WTC11 (cell line): Measurements from ENCODE around the gene OPN4. TPM values are rescaled to one million over a fixed set of nuclear protein-coding genes. Genes with fewer than 3 reads are reported as not detected.

Experiments
- ATAC-seq: fragments of 200-7000 bp; cut with Tn5 transposase; 2 replicates; pipeline ENCODE4 v1.10.0; 2021; ENCODE audit warnings: mild to moderate bottlenecking, moderate library complexity
- CTCF ChIA-PET: fragments of 300-600 bp; sonication (Branson Sonifier 250); formaldehyde crosslinking; loops from one replicate; lab custom pipeline; 2021; ENCODE audit warnings: antibody characterized with exemption; lab: Charles Lee
- POLR2A ChIA-PET: fragments of 350-600 bp; sonication (Branson Sonifier 250); formaldehyde crosslinking; loops from one replicate; lab custom pipeline; 2021; ENCODE audit warnings: antibody characterized with exemption; lab: Charles Lee
- DNase-seq: peaks from one replicate; pipeline ENCODE4 v3.0.0; 2021; ENCODE audit warnings: low spot score
- H3K27ac Mint-ChIP-seq: 2 replicates; pipeline ENCODE4 v1.8.0; 2021; ENCODE audit warnings: mixed read lengths
- H3K27me3 Mint-ChIP-seq: 2 replicates; pipeline ENCODE4 v1.8.0; 2021; ENCODE audit warnings: low read depth, mild to moderate bottlenecking, moderate library complexity, mixed read lengths
- H3K36me3 Mint-ChIP-seq: 2 replicates; pipeline ENCODE4 v1.8.0; 2021; ENCODE audit warnings: mixed read lengths
- H3K4me1 Mint-ChIP-seq: 2 replicates; pipeline ENCODE4 v1.8.0; 2022; ENCODE audit warnings: mixed read lengths
- H3K4me3 Mint-ChIP-seq: 2 replicates; pipeline ENCODE4 v1.8.0; 2021; ENCODE audit warnings: mild to moderate bottlenecking, moderate library complexity, mixed read lengths
- H3K9me3 Mint-ChIP-seq: 2 replicates; pipeline ENCODE4 v1.8.0; 2021; ENCODE audit warnings: mixed read lengths
- ATF1 ChIP-seq: sonication (generic); formaldehyde crosslinking; IDR thresholded peaks from 2 replicates; pipeline ENCODE4 v1.8.1; 2023; ENCODE audit warnings: mild to moderate bottlenecking, moderate library complexity, missing genetic modification reagents
- ATF2 ChIP-seq: sonication (generic); formaldehyde crosslinking; IDR thresholded peaks from 2 replicates; pipeline ENCODE4 v1.8.1; 2022; ENCODE audit warnings: low read depth, missing genetic modification reagents, borderline replicate concordance
- ATF6 ChIP-seq: sonication (generic); formaldehyde crosslinking; IDR thresholded peaks from 2 replicates; pipeline ENCODE4 v1.8.1; 2023; ENCODE audit warnings: mild to moderate bottlenecking, missing genetic modification reagents
- ELF4 ChIP-seq: sonication (generic); formaldehyde crosslinking; IDR thresholded peaks from 2 replicates; pipeline ENCODE4 v1.8.1; 2022; ENCODE audit warnings: low read depth, mild to moderate bottlenecking, moderate library complexity, missing genetic modification reagents
- GRHL2 ChIP-seq: fragments of 250-450 bp; sonication (Bioruptor Pico); IDR thresholded peaks from 2 replicates; pipeline ENCODE4 v1.8.0; 2022; ENCODE audit warnings: mild to moderate bottlenecking, moderate library complexity; ENCODE audit not compliant: insufficient replicate concordance, severe bottlenecking
- GTF2I ChIP-seq: fragments of 250-450 bp; sonication (Bioruptor Pico); conservative IDR thresholded peaks from 2 replicates; pipeline ENCODE4 v1.4.0; 2021; ENCODE audit warnings: mild to moderate bottlenecking
- HMGA2 ChIP-seq: fragments of 250-450 bp; sonication (Bioruptor Pico); IDR thresholded peaks from 2 replicates; pipeline ENCODE4 v1.4.0; 2021; ENCODE audit warnings: mild to moderate bottlenecking, moderate library complexity
- HMGXB4 ChIP-seq: sonication (generic); formaldehyde crosslinking; IDR thresholded peaks from 2 replicates; pipeline ENCODE4 v1.8.1; 2023; ENCODE audit warnings: mild to moderate bottlenecking, moderate library complexity, missing genetic modification reagents
- NFE2L1 ChIP-seq: sonication (generic); formaldehyde crosslinking; IDR thresholded peaks from 2 replicates; pipeline ENCODE4 v1.8.1; 2023; ENCODE audit warnings: missing genetic modification reagents
- NFYB ChIP-seq: sonication (generic); formaldehyde crosslinking; conservative IDR thresholded peaks from 2 replicates; pipeline ENCODE4 v1.8.0; 2022; ENCODE audit warnings: low read depth, missing genetic modification reagents
- PRDM15 ChIP-seq: sonication (generic); formaldehyde crosslinking; IDR thresholded peaks from 2 replicates; pipeline ENCODE4 v1.8.0; 2022; ENCODE audit warnings: missing genetic modification reagents
- RORB ChIP-seq: fragments of 250-450 bp; sonication (Bioruptor Pico); IDR thresholded peaks from 2 replicates; pipeline ENCODE4 v1.9.0; 2021; ENCODE audit warnings: mild to moderate bottlenecking
- SMAD4 ChIP-seq: sonication (generic); formaldehyde crosslinking; IDR thresholded peaks from 2 replicates; pipeline ENCODE4 v1.8.0; 2022; ENCODE audit warnings: mild to moderate bottlenecking, missing genetic modification reagents
- SP1 ChIP-seq: sonication (generic); formaldehyde crosslinking; conservative IDR thresholded peaks from 2 replicates; pipeline ENCODE4 v1.8.1; 2022; ENCODE audit warnings: missing genetic modification reagents
- ZBTB21 ChIP-seq: sonication (generic); formaldehyde crosslinking; IDR thresholded peaks from 2 replicates; pipeline ENCODE4 v1.8.1; 2023; ENCODE audit warnings: mild to moderate bottlenecking, missing genetic modification reagents, borderline replicate concordance
- ZBTB43 ChIP-seq: sonication (generic); formaldehyde crosslinking; IDR thresholded peaks from 2 replicates; pipeline ENCODE4 v1.8.1; 2023; ENCODE audit warnings: mild to moderate bottlenecking, missing genetic modification reagents
- ZNF121 ChIP-seq: sonication (generic); formaldehyde crosslinking; IDR thresholded peaks from 2 replicates; pipeline ENCODE4 v1.8.0; 2023; ENCODE audit warnings: missing genetic modification reagents
- ZNF232 ChIP-seq: sonication (generic); formaldehyde crosslinking; IDR thresholded peaks from 2 replicates; pipeline ENCODE4 v1.8.0; 2022; ENCODE audit warnings: mild to moderate bottlenecking, missing genetic modification reagents
- ZNF396 ChIP-seq: fragments of 250-450 bp; sonication (Bioruptor Pico); IDR thresholded peaks from 2 replicates; pipeline ENCODE4 v1.8.0; 2021; ENCODE audit warnings: mild to moderate bottlenecking, moderate library complexity, borderline replicate concordance
- ZNF416 ChIP-seq: fragments of 250-450 bp; sonication (Bioruptor Pico); IDR thresholded peaks from 2 replicates; pipeline ENCODE4 v1.9.0; 2021; ENCODE audit warnings: mild to moderate bottlenecking, inconsistent platforms
- ZNF423 ChIP-seq: fragments of 250-450 bp; sonication (Bioruptor Pico); IDR thresholded peaks from 2 replicates; pipeline ENCODE4 v2.1.2; 2022; ENCODE audit warnings: mild to moderate bottlenecking, moderate library complexity
- ZNF671 ChIP-seq: fragments of 250-450 bp; sonication (Bioruptor Pico); IDR thresholded peaks from 2 replicates; pipeline ENCODE4 v1.8.0; 2021; ENCODE audit warnings: mild to moderate bottlenecking
- total RNA-seq: library from RNA; stranded (reverse); gene quantifications from 3 replicates; pipeline ENCODE4 v1.2.3, GENCODE V29; 2021
- TF ChIP-seq, protein P1 (sequence below): fragments of 250-450 bp; sonication (Bioruptor Pico); IDR thresholded peaks from 2 replicates; pipeline ENCODE4 v1.9.0; 2021; ENCODE audit warnings: mild to moderate bottlenecking
- TF ChIP-seq, protein P2 (sequence below): sonication (generic); formaldehyde crosslinking; IDR thresholded peaks from 2 replicates; pipeline ENCODE4 v1.8.1; 2022; ENCODE audit warnings: missing genetic modification reagents, borderline replicate concordance
- TF ChIP-seq, protein P3 (sequence below): fragments of 250-450 bp; sonication (Bioruptor Pico); IDR thresholded peaks from 2 replicates; pipeline ENCODE4 v2.1.2; 2022; ENCODE audit warnings: mild to moderate bottlenecking, moderate library complexity

Gene OPN4
- total RNA-seq, 1 experiment from 2014 or later = not detected

DNA sequence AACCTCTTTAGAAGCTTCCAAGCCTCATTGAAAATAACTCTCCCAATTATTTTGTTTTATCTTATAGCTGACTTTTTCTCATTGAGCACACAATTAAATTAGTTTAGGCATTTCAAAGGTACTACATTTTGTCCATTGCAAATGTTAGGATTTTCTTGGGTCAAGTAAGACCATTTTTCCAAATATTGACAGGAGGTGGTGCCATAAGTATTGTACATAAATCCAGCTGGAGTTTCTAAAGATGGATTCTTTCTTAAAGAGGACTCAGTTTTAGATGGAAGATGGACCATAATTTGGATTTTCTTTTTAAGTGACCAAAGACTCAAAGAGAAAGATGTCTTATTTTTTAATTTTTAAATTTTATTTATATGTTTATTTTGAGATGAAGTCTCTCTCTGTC, 12.3 kb upstream of the OPN4 start (continued):
- TF ChIP-seq GTF2I (CRISPR knock-in tag) (no peak), ATF2 (no peak), ELF4 (CRISPR knock-in tag) (no peak), ATF6 (CRISPR knock-in tag) (no peak), ZNF232 (CRISPR knock-in tag) (no peak), ZNF671 (CRISPR knock-in tag) (no peak)
- TF ChIP-seq, protein P1, sequence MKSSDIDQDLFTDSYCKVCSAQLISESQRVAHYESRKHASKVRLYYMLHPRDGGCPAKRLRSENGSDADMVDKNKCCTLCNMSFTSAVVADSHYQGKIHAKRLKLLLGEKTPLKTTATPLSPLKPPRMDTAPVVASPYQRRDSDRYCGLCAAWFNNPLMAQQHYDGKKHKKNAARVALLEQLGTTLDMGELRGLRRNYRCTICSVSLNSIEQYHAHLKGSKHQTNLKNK (CRISPR knock-in tag) = no peak

GRCh38 chr10:86642499-86642898, 11.8 kb upstream of the OPN4 start:
- peaks cover 9% of the 10 kb centered on the region; the same call in 1 of the 2 replicates for H3K36me3 Mint-ChIP-seq
- H3K9me3 Mint-ChIP-seq = peaks cover 23% of the 10 kb centered on the region
- POLR2A ChIA-PET = no interaction called here
- ATAC-seq = peak; percentile 30; the same call in 1 of the 2 replicates
- CTCF ChIA-PET = interaction anchor here (0.7 to 1.2 kb wide), 5 partner anchors 10 to 503 kb away, joined by 3 to 5 read pairs (median 3); no protein-coding TSS in a partner anchor
- no peak overlapping the region for H3K4me3 Mint-ChIP-seq
- H3K27me3 Mint-ChIP-seq = no peaks in the 10 kb centered on the region
- TF ChIP-seq ATF1 (CRISPR knock-in tag) = no peak
- no peak for TF ChIP-seq HMGXB4
- TF ChIP-seq ZBTB43 (CRISPR knock-in tag) = no peak
- no peak for TF ChIP-seq SP1 (CRISPR knock-in tag)
- TF ChIP-seq GRHL2 (CRISPR knock-in tag) = no peak
- TF ChIP-seq, protein P2, sequence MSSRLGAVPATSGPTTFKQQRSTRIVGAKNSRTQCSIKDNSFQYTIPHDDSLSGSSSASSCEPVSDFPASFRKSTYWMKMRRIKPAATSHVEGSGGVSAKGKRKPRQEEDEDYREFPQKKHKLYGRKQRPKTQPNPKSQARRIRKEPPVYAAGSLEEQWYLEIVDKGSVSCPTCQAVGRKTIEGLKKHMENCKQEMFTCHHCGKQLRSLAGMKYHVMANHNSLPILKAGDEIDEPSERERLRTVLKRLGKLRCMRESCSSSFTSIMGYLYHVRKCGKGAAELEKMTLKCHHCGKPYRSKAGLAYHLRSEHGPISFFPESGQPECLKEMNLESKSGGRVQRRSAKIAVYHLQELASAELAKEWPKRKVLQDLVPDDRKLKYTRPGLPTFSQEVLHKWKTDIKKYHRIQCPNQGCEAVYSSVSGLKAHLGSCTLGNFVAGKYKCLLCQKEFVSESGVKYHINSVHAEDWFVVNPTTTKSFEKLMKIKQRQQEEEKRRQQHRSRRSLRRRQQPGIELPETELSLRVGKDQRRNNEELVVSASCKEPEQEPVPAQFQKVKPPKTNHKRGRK (CRISPR knock-in tag) = no peak
- TF ChIP-seq RORB (CRISPR knock-in tag) = no peak
- no peak for TF ChIP-seq NFE2L1 (CRISPR knock-in tag)
- no peak for TF ChIP-seq NFYB (CRISPR knock-in tag)
- no peak for TF ChIP-seq SMAD4 (CRISPR knock-in tag)
- TF ChIP-seq, protein P3, sequence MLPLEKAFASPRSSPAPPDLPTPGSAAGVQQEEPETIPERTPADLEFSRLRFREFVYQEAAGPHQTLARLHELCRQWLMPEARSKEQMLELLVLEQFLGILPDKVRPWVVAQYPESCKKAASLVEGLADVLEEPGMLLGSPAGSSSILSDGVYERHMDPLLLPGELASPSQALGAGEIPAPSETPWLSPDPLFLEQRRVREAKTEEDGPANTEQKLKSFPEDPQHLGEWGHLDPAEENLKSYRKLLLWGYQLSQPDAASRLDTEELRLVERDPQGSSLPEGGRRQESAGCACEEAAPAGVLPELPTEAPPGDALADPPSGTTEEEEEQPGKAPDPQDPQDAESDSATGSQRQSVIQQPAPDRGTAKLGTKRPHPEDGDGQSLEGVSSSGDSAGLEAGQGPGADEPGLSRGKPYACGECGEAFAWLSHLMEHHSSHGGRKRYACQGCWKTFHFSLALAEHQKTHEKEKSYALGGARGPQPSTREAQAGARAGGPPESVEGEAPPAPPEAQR = no peak
- TF ChIP-seq ZNF121 (CRISPR knock-in tag) = no peak
- no peak for TF ChIP-seq ZBTB21
- TF ChIP-seq ZNF416 = no peak
- no peak for TF ChIP-seq PRDM15 (CRISPR knock-in tag)
- TF ChIP-seq ZNF396 = no peak
- TF ChIP-seq ZNF671 (CRISPR knock-in tag) = no peak
- TF ChIP-seq ZNF423 (CRISPR knock-in tag) = no peak
- no peak for TF ChIP-seq HMGA2
- no peaks in the 10 kb centered on the region for H3K4me1 Mint-ChIP-seq
- H3K27ac Mint-ChIP-seq = no peak overlapping the region
- DNase-seq = no peak
